Transverse colon (tissue), 3 donors: Measurements from ENCODE around the gene NPAS1.

Source experiments
- CTCF ChIP-seq, 5 experiments: fragments of 200-600 bp in 3 of 5; fragments of 450-650 bp in 2 of 5; sonication (generic) in 3 of 5; IDR thresholded peaks; 1 replicate in 2 of 5; 2 replicates in 3 of 5; pipeline ENCODE4 v1.5.1; 2016 to 2017; ENCODE audit warnings: antibody characterized with exemption in 5 of 5, inconsistent platforms in 3 of 5, mild to moderate bottlenecking in 2 of 5, moderate library complexity in 1 of 5
- POLR2A ChIP-seq: fragments of 450-650 bp; IDR thresholded peaks from one replicate; pipeline ENCODE4 v1.6.1; 2016; ENCODE audit warnings: antibody characterized with exemption, mild to moderate bottlenecking, moderate library complexity

- TF ChIP-seq CTCF (IDR thresholded peaks at IDR 0.05) = no peak
- no peak for TF ChIP-seq POLR2A
Observed at GRCh38 chr19:46976845-46977320, 42.8 kb upstream of the NPAS1 start.
